Neuronal stem cell (in vitro differentiated cells): ENCODE data around the gene IQSEC2.

ENCODE experiments used
- DNase-seq: peaks from one replicate; pipeline ENCODE4 v3.0.0-alpha.2; 2013; ENCODE audit warnings: low spot score
- H2AFZ ChIP-seq: one replicate; pipeline ENCODE4 v1.6.1; 2013; ENCODE audit warnings: mild to moderate bottlenecking, low read length, inconsistent platforms
- H2AK5ac ChIP-seq: 2 replicates; pipeline ENCODE4 v1.6.1; 2013; ENCODE audit warnings: low read depth, mild to moderate bottlenecking, inconsistent platforms, low read length, moderate library complexity, mixed read lengths
- H2BK120ac ChIP-seq: 2 replicates; pipeline ENCODE4 v1.6.1; 2013; ENCODE audit warnings: low read depth, mild to moderate bottlenecking, inconsistent platforms, low read length, moderate library complexity, mixed read lengths
- H2BK12ac ChIP-seq: one replicate; pipeline ENCODE4 v1.6.1; 2013; ENCODE audit warnings: low read length, inconsistent platforms
- H2BK15ac ChIP-seq: 2 replicates; pipeline ENCODE4 v1.6.1; 2013; ENCODE audit warnings: mild to moderate bottlenecking, low read length, inconsistent platforms, mixed read lengths
- H2BK5ac ChIP-seq: one replicate; pipeline ENCODE4 v1.6.1; 2013; ENCODE audit warnings: inconsistent platforms, mild to moderate bottlenecking, low read length, moderate library complexity
- H3K14ac ChIP-seq: one replicate; pipeline ENCODE4 v1.6.1; 2013; ENCODE audit warnings: low read length, inconsistent platforms
- H3K18ac ChIP-seq: 2 replicates; pipeline ENCODE4 v1.6.1; 2013; ENCODE audit warnings: low read length, inconsistent platforms
- H3K23ac ChIP-seq: 2 replicates; pipeline ENCODE4 v1.6.1; 2013; ENCODE audit warnings: low read depth, mild to moderate bottlenecking, mixed read lengths, low read length, inconsistent platforms; ENCODE audit not compliant: poor library complexity
- H3K27ac ChIP-seq: replicated peaks from 3 replicates; pipeline ENCODE4 v1.5.1; 2013; ENCODE audit warnings: low read length, inconsistent platforms
- H3K27me3 ChIP-seq, 3 experiments: 2 replicates each; pipeline ENCODE4 v1.6.1; 2013; ENCODE audit warnings: low read length in 3 of 3, mild to moderate bottlenecking in 2 of 3, inconsistent platforms in 1 of 3, low read depth in 1 of 3, mixed read lengths in 1 of 3, moderate library complexity in 1 of 3; ENCODE audit not compliant: control insufficient read depth in 3 of 3, insufficient read depth in 3 of 3
- H3K36me3 ChIP-seq, 2 donors: replicated peaks in 1 of 2; 2 replicates each; pipeline ENCODE4 v1.6.1; 2013; ENCODE audit warnings: low read length in 2 of 2; ENCODE audit not compliant: control insufficient read depth in 2 of 2, insufficient read depth in 2 of 2
- H3K4ac ChIP-seq: 2 replicates; pipeline ENCODE4 v1.6.1; 2013; ENCODE audit warnings: inconsistent platforms, mild to moderate bottlenecking, low read length, moderate library complexity
- H3K4me1 ChIP-seq, 2 donors: 1 replicate in 1 of 2; 2 replicates in 1 of 2; pipeline ENCODE4 v1.6.1; 2013; ENCODE audit warnings: low read length in 2 of 2, low read depth in 1 of 2; ENCODE audit not compliant: control insufficient read depth in 2 of 2, insufficient read depth in 1 of 2
- H3K4me2 ChIP-seq: one replicate; pipeline ENCODE4 v1.6.1; 2013; ENCODE audit warnings: mild to moderate bottlenecking, low read length, inconsistent platforms; ENCODE audit not compliant: insufficient read depth, poor library complexity, severe bottlenecking
- H3K4me3 ChIP-seq, 2 donors: 2 replicates each; pipeline ENCODE4 v1.5.1; 2013; ENCODE audit warnings: low read length in 2 of 2, mild to moderate bottlenecking in 2 of 2, inconsistent platforms in 1 of 2, moderate library complexity in 1 of 2
- H3K79me1 ChIP-seq: one replicate; pipeline ENCODE4 v1.6.1; 2013; ENCODE audit warnings: low read depth, mild to moderate bottlenecking, inconsistent platforms, low read length, moderate library complexity
- H3K9ac ChIP-seq: one replicate; pipeline ENCODE4 v1.6.1; 2013; ENCODE audit warnings: mild to moderate bottlenecking, low read depth, low read length, inconsistent platforms; ENCODE audit not compliant: poor library complexity
- H3K9me3 ChIP-seq, 2 donors: replicated peaks in 1 of 2; 2 replicates each; pipeline versions ENCODE3 to v1.6.1; 2013; ENCODE audit warnings: low read length in 2 of 2, mild to moderate bottlenecking in 2 of 2, inconsistent platforms in 1 of 2, low read depth in 1 of 2, mixed read lengths in 1 of 2, moderate library complexity in 1 of 2; ENCODE audit not compliant: control insufficient read depth in 2 of 2, insufficient read depth in 1 of 2
- H4K8ac ChIP-seq: one replicate; pipeline ENCODE4 v1.6.1; 2013; ENCODE audit warnings: low read depth, mild to moderate bottlenecking, inconsistent platforms, low read length, moderate library complexity
- H4K91ac ChIP-seq: one replicate; pipeline ENCODE4 v1.6.1; 2013; ENCODE audit warnings: low read length, low read depth, mild to moderate bottlenecking, inconsistent platforms; ENCODE audit not compliant: poor library complexity
- WGBS, 2 donors: extraction: QIAGEN DNeasy Blood & Tissue Kit; methylation state at CpG; one replicate each; pipeline ENCODE4 v1.1.7; 2013; ENCODE audit warnings: missing lambda C conversion rate in 2 of 2, mixed read lengths in 1 of 2; ENCODE audit not compliant: insufficient read length in 2 of 2, insufficient replicate concordance in 1 of 2; ENCODE audit errors: extremely low coverage in 2 of 2; 5-methylcytosine and 5-hydroxymethylcytosine counted together

Gene IQSEC2

DNA sequence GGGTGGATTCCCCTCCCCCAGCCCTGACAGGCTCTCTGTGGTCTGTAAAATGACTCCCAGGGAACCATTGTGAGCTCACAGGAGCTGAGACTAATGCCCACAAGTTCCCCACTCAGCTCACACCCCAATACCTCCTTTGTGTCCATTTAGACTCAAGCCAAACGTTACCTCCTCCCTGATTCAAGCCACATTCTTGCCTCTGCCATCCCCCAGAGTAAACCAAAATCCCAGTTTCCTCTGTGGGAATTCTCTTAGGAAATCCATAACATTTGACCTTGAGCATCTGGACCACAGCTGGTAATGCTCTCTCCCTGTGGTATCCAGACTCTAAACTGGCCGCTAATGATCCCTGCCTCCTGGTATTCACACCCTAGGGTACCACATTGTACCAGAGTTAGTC lies 30.1 kb downstream of the IQSEC2 start:
- no peak overlapping the region for H2BK15ac ChIP-seq
- H2BK12ac ChIP-seq: no peak overlapping the region
- peak overlapping the region; percentile 83 for H3K27ac ChIP-seq

DNA sequence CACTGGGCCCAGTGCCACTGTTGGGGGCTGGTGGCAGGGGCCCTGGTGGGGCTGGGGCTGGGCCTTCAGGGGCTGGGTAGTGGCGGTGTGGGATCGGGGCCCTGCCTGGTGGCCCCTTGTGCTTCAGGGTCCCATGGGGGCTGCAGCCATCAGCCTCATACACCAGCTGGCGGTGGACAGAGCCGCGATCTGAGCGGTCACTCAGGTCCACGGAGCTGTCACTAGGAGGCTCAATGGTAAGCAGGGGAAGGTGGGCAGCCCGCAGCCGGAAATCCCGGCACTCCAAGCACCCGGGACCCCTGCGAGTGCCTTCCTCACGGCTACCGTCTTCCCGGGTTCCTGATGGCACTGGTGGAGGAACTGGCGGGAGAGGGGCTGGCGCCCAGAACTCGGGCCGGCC lies 30.8 kb downstream of the IQSEC2 start:
- Histone ChIP-seq H3K4me2 (no peak overlapping the region), H3K18ac (peak overlapping the region; percentile 65), H4K91ac (no peak overlapping the region), H3K23ac (no peak overlapping the region), H2BK120ac (no peak overlapping the region), H3K27ac (peak overlapping the region; percentile 61), H3K36me3 (no peaks in the 10 kb centered on the region), H4K8ac (no peak overlapping the region), H3K27me3 (no peaks in the 10 kb centered on the region), H2BK12ac (peak overlapping the region; percentile 30), H3K14ac (no peak overlapping the region), H3K4me3 (no peak overlapping the region), H3K4ac (no peak overlapping the region), H3K4me1 (peaks cover 0 to 6% of the 10 kb centered on the region in 2 donors), H3K9me3 (no peaks in the 10 kb centered on the region), H2BK15ac (peak overlapping the region; percentile 75), H2BK5ac (peak overlapping the region; percentile 53), H3K79me1 (no peaks in the 10 kb centered on the region), H2AK5ac (peak overlapping the region; percentile 92), H2AFZ (no peak overlapping the region), H3K9ac (no peak overlapping the region)
- no peak for DNase-seq
- WGBS, 2 donors: no CpG with 5 or more reads among the region's 19 CpGs

More for the DNA sequence above, 30.1 kb downstream of the IQSEC2 start:
- Histone ChIP-seq H3K4me3 (no peak overlapping the region), H3K4me1 (peaks cover 0 to 9% of the 10 kb centered on the region in 2 donors), H3K36me3 (no peaks in the 10 kb centered on the region), H3K9me3 (no peaks in the 10 kb centered on the region), H2AFZ (no peak overlapping the region), H3K27me3 (no peaks in the 10 kb centered on the region), H3K79me1 (no peaks in the 10 kb centered on the region), H4K91ac (no peak overlapping the region), H2BK5ac (no peak overlapping the region), H3K4me2 (no peak overlapping the region), H2AK5ac (no peak overlapping the region), H3K14ac (no peak overlapping the region), H4K8ac (no peak overlapping the region), H2BK120ac (no peak overlapping the region), H3K18ac (no peak overlapping the region), H3K23ac (no peak overlapping the region), H3K9ac (no peak overlapping the region), H3K4ac (no peak overlapping the region)
- DNase-seq: peak; percentile 32
- WGBS, 2 donors: no CpG with 5 or more reads among the region's 2 CpGs

- Histone ChIP-seq H3K23ac (no peak overlapping the region), H4K8ac (no peak overlapping the region), H4K91ac (no peak overlapping the region), H3K4me2 (no peak overlapping the region), H2AK5ac (no peak overlapping the region), H2BK12ac (no peak overlapping the region), H2BK15ac (no peak overlapping the region), H3K9ac (no peak overlapping the region), H3K36me3 (no peaks in the 10 kb centered on the region), H3K18ac (no peak overlapping the region), H3K9me3 (no peaks in the 10 kb centered on the region), H3K27me3 (no peaks in the 10 kb centered on the region), H3K4ac (no peak overlapping the region), H3K14ac (no peak overlapping the region), H3K79me1 (no peaks in the 10 kb centered on the region), H3K4me1 (peaks cover 0 to 6% of the 10 kb centered on the region in 2 donors), H3K4me3 (no peak overlapping the region), H3K27ac (no peak overlapping the region), H2AFZ (no peak overlapping the region), H2BK120ac (no peak overlapping the region), H2BK5ac (peak overlapping the region; percentile 53)
- no peak for DNase-seq
- no CpG with 5 or more reads among the region's 1 CpG for WGBS, 2 donors
Measured at GRCh38 chrX:53249408-53250042, 31.9 kb downstream of the IQSEC2 start.

DNA sequence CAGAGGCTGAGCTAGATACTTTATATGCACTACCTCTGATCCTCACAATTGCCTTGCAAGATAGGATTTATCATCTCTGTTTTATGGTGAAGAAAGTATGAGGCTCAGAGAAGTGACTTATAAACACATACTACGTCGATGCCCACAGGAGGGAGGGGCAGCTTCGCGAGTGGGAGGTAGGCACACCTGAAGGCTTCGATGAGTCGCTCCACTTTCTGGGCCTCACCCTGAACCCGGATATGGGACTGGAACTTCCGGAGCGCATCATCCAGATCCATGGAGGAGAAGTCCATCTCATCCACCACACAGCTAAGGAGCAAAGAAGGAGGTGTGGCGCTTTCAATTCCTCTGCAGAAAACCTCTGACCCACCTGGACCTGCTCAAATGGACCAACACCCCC lies 33.5 kb downstream of the IQSEC2 start:
- no CpG with 5 or more reads among the region's 10 CpGs for WGBS, 2 donors
- no peaks in the 10 kb centered on the region for H3K79me1 ChIP-seq

More for the DNA sequence above, 33.5 kb downstream of the IQSEC2 start:
- no peak overlapping the region for H3K23ac ChIP-seq
- no peak overlapping the region for H3K14ac ChIP-seq
- no peak overlapping the region for H4K91ac ChIP-seq
- H3K4me3 ChIP-seq: no peak overlapping the region
- no peak overlapping the region for H3K18ac ChIP-seq
- DNase-seq: no peak
- H2AFZ ChIP-seq: no peak overlapping the region
- H3K4me1 ChIP-seq: peaks cover 0 to 6% of the 10 kb centered on the region in 2 donors
- H3K9ac ChIP-seq: no peak overlapping the region
- no peaks in the 10 kb centered on the region for H3K27me3 ChIP-seq
- no peaks in the 10 kb centered on the region for H3K36me3 ChIP-seq
- no peak overlapping the region for H2BK15ac ChIP-seq
- no peaks in the 10 kb centered on the region for H3K9me3 ChIP-seq
- no peak overlapping the region for H2BK120ac ChIP-seq
- H2BK12ac ChIP-seq: no peak overlapping the region
- no peak overlapping the region for H2AK5ac ChIP-seq
- no peak overlapping the region for H3K4ac ChIP-seq
- no peak overlapping the region for H3K27ac ChIP-seq
- H4K8ac ChIP-seq: no peak overlapping the region
- no peak overlapping the region for H3K4me2 ChIP-seq
- H2BK5ac ChIP-seq: no peak overlapping the region
